CD4-positive, alpha-beta memory T cell (primary cell): Measurements from ENCODE around the gene GLIS1. TPM values are rescaled to one million over a fixed set of nuclear protein-coding genes. Genes with fewer than 3 reads are reported as not detected.

Experiments used
- CTCF ChIA-PET: fragments of 350-600 bp; sonication (Branson Sonifier 250); formaldehyde crosslinking; loops from one replicate; lab custom pipeline; 2021; ENCODE audit warnings: inconsistent platforms; ENCODE audit not compliant: partially characterized antibody; lab: Charles Lee
- POLR2A ChIA-PET: fragments of 350-600 bp; sonication (Branson Sonifier 250); formaldehyde crosslinking; loops from one replicate; lab custom pipeline; 2021; ENCODE audit not compliant: partially characterized antibody; lab: Charles Lee
- DNase-seq, 5 donors: peaks; one replicate each; pipeline versions ENCODE4 v3.0.0 to v3.0.0-alpha.2; 2020 to 2022; ENCODE audit warnings: mixed read lengths in 1 of 5
- H3K27ac ChIP-seq: one replicate; pipeline ENCODE4 v1.7.0; 2013; ENCODE audit warnings: low read depth, low read length
- H3K27me3 ChIP-seq: 2 replicates; pipeline ENCODE4 v1.7.0; 2013; ENCODE audit warnings: mild to moderate bottlenecking, low read length, moderate library complexity; ENCODE audit not compliant: insufficient read depth
- H3K36me3 ChIP-seq: 2 replicates; pipeline ENCODE4 v1.7.0; 2013; ENCODE audit warnings: mild to moderate bottlenecking, low read length, moderate library complexity; ENCODE audit not compliant: insufficient read depth
- H3K4me1 ChIP-seq: 2 replicates; pipeline ENCODE4 v1.7.0; 2013; ENCODE audit warnings: mild to moderate bottlenecking, low read length, moderate library complexity; ENCODE audit not compliant: insufficient read depth
- H3K4me3 ChIP-seq, 2 donors: one replicate each; pipeline ENCODE4 v1.7.0; 2013; ENCODE audit warnings: low read length in 2 of 2, mild to moderate bottlenecking in 1 of 2
- H3K9me3 ChIP-seq, 2 donors: one replicate each; pipeline ENCODE4 v1.7.0; 2013; ENCODE audit warnings: low read length in 2 of 2, control low read depth in 1 of 2; ENCODE audit not compliant: control insufficient read depth in 1 of 2
- H3K27ac Mint-ChIP-seq, 7 donors: one replicate each; pipeline ENCODE4 v1.8.0; 2020 to 2021; ENCODE audit warnings: mixed read lengths in 7 of 7, mild to moderate bottlenecking in 6 of 7, inconsistent platforms in 3 of 7, moderate library complexity in 3 of 7
- H3K27me3 Mint-ChIP-seq, 2 donors: one replicate each; pipeline ENCODE4 v1.8.0; 2020 to 2021; ENCODE audit warnings: mixed read lengths in 2 of 2
- H3K36me3 Mint-ChIP-seq, 2 donors: one replicate each; pipeline ENCODE4 v1.8.0; 2020 to 2021; ENCODE audit warnings: mixed read lengths in 2 of 2, inconsistent platforms in 1 of 2, mild to moderate bottlenecking in 1 of 2
- H3K4me1 Mint-ChIP-seq, 4 donors: one replicate each; pipeline ENCODE4 v1.8.0; 2020 to 2021; ENCODE audit warnings: mixed read lengths in 4 of 4, mild to moderate bottlenecking in 1 of 4
- H3K4me3 Mint-ChIP-seq, 8 donors: one replicate each; pipeline ENCODE4 v1.8.0; 2020 to 2021; ENCODE audit warnings: mixed read lengths in 8 of 8, mild to moderate bottlenecking in 7 of 8, moderate library complexity in 6 of 8, inconsistent platforms in 3 of 8
- H3K9me3 Mint-ChIP-seq, 8 donors: one replicate each; pipeline ENCODE4 v1.8.0; 2020 to 2021; ENCODE audit warnings: mixed read lengths in 8 of 8, mild to moderate bottlenecking in 5 of 8, inconsistent platforms in 3 of 8, moderate library complexity in 1 of 8
- intact Hi-C: fragments of 100-400 bp; cut with micrococcal nuclease; formaldehyde crosslinking; loops from one replicate; pipeline ENCODE4 v1.15.1; 2023
- polyA plus RNA-seq, 2 donors: library from polyadenylated mRNA; unstranded; fragments of 300-500 nt; fragmentation: Illumina TruSeq; gene quantifications; one replicate each; pipeline ENCODE4 v1.2.3, GENCODE V29; 2021
- total RNA-seq, 2 experiments: library from RNA; stranded (reverse); gene quantifications; one replicate each; pipeline ENCODE4 v1.2.3, GENCODE V29; 2021

GLIS1 gene
- total and polyA plus RNA-seq, 4 experiments from 2014 or later: not detected

DNA sequence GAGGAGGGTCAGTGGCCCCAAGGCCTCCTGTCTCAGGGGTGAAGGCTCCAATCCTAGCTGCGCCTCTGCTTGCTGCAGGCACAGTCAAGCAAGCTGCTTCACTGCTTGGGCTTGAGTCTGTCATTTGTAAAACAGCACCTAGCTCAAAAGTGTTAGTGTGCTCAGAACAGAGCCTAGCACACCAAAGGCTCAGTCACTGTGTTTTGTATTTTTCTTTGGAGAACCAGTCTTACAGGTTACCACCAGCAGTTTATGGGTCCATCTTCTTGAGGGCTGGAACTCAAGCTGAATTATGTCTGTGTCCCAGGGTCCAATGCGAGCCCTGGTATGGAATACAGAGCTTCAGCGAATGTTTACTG lies 166.2 kb downstream of the GLIS1 start:
- H3K27ac ChIP-seq: no peak overlapping the region
- H3K4me1 Mint-ChIP-seq: peaks cover 0 to 1% (median 0%) of the 10 kb centered on the region in 4 donors
- H3K4me3 ChIP-seq: no peak overlapping the region
- H3K27ac Mint-ChIP-seq: no peak overlapping the region
- peaks cover 0 to 4% of the 10 kb centered on the region in 2 donors for H3K27me3 Mint-ChIP-seq
- intact Hi-C loops: no loop called here
- ChIA-PET POLR2A (no interaction called here), CTCF (interaction anchor here (1.0 kb wide), 1 partner anchor 110 kb away, joined by 3 read pairs; no protein-coding TSS in a partner anchor)
- no peaks in the 10 kb centered on the region for H3K4me1 ChIP-seq
- no peak for DNase-seq
- H3K27me3 ChIP-seq: no peaks in the 10 kb centered on the region
- H3K36me3 ChIP-seq: no peaks in the 10 kb centered on the region
- H3K9me3 ChIP-seq: no peaks in the 10 kb centered on the region
- no peak overlapping the region for H3K4me3 Mint-ChIP-seq
- no peaks in the 10 kb centered on the region for H3K36me3 Mint-ChIP-seq
- peaks cover 0 to 4% (median 0%) of the 10 kb centered on the region in 8 donors for H3K9me3 Mint-ChIP-seq

DNA sequence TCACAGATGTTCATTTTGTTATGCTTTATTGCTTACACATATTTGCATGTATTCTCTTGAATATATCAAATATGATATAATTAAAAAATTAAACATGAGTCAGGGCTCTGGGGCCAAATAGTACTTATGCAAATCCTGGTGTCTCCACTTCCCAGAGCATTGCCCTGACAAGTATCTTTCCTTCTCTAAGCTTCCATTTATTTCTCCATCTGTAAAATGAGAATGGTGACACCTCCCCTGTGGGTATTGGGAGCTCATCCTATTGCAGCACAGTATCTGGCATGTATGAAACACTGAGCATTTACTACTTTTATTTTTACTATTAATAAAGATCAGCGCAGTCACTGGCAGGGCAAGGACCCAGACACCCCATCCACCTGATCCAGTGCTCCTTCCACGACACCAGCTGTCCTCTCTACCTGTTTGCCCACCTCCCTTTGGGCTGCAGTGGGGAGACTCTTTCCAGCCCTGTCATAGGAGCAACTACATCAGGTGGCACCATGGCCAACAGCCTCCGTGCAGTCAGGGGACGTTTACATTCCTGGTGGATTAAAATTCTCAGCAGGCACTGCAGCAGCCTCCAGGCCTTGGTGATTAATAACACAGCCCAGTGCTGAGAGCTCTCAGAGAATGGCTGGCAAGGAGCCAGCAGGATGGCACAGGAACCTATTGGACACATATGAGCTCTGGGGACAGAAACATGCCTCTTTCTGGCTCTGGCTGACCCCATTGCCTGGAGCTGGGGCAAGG lies 166.7 kb downstream of the GLIS1 start:
- Mint-ChIP-seq H3K4me1 (peaks cover 0 to 1% (median 0%) of the 10 kb centered on the region in 4 donors), H3K9me3 (peaks cover 0 to 5% (median 1%) of the 10 kb centered on the region in 8 donors), H3K4me3 (no peak overlapping the region), H3K27ac (peak overlapping the region in 1 of 7 donors; percentile 55), H3K36me3 (no peaks in the 10 kb centered on the region), H3K27me3 (peaks cover 0 to 4% of the 10 kb centered on the region in 2 donors)
- Histone ChIP-seq H3K27ac (no peak overlapping the region), H3K27me3 (no peaks in the 10 kb centered on the region), H3K36me3 (no peaks in the 10 kb centered on the region), H3K9me3 (no peaks in the 10 kb centered on the region), H3K4me3 (no peak overlapping the region), H3K4me1 (no peaks in the 10 kb centered on the region)
- ChIA-PET CTCF (interaction anchor here (1.0 kb wide), 1 partner anchor 110 kb away, joined by 3 read pairs; no protein-coding TSS in a partner anchor), POLR2A (no interaction called here)
- intact Hi-C loops: no loop called here
- no peak for DNase-seq

DNA sequence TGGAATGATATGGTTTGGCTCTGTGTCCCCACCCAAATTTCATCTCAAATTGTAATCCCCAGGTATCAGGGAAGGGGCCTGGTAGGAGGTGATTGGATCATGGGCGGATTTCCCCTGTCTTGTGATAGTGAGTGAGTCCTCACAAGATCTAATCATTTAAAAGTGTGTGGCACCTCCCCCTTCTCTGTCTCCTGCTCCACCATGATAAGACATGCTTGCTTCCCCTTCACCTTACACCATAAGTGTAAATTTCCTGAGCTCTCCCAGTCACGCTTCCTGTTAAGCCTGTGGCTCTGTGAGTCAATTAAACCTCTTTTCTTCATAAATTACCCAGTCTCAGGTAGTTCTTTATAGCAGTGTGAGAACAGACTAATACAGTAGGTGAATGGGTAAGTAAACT lies 170.4 kb downstream of the GLIS1 start:
- ChIA-PET POLR2A (no interaction called here), CTCF (no interaction called here)
- H3K4me1 Mint-ChIP-seq: no peaks in the 10 kb centered on the region
- Histone ChIP-seq H3K27me3 (no peaks in the 10 kb centered on the region), H3K9me3 (no peaks in the 10 kb centered on the region), H3K4me3 (no peak overlapping the region), H3K4me1 (no peaks in the 10 kb centered on the region), H3K27ac (no peak overlapping the region), H3K36me3 (no peaks in the 10 kb centered on the region)
- H3K4me3 Mint-ChIP-seq: no peak overlapping the region
- intact Hi-C loops: no loop called here
- DNase-seq: no peak
- no peak overlapping the region for H3K27ac Mint-ChIP-seq
- no peaks in the 10 kb centered on the region for H3K36me3 Mint-ChIP-seq
- H3K27me3 Mint-ChIP-seq: peaks cover 7 to 9% of the 10 kb centered on the region in 2 donors
- H3K9me3 Mint-ChIP-seq: peaks cover 0 to 12% (median 7%) of the 10 kb centered on the region in 8 donors

DNA sequence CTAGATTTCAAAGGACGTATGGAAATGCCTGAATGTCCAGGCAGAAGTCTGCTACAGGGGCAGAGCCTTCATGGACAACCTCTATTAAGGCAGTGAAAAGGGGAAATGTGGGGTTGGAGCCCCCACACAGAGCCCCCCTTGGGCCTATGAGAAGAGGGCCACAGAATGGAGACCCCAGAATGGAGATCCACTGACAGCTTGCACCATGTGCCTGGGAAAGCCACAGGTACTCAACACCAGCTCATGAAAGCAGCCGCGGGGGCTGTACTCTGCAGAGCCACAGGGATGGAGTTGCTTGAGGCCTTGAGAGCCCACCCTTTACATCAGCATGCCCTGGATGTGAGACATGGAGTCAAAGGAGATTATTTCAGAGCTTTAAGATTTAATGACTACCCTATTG lies 171.1 kb downstream of the GLIS1 start:
- Histone ChIP-seq H3K4me1 (no peaks in the 10 kb centered on the region), H3K27ac (no peak overlapping the region), H3K4me3 (no peak overlapping the region), H3K36me3 (no peaks in the 10 kb centered on the region), H3K9me3 (no peaks in the 10 kb centered on the region), H3K27me3 (peaks cover 3% of the 10 kb centered on the region)
- no peak overlapping the region for H3K4me3 Mint-ChIP-seq
- POLR2A ChIA-PET: no interaction called here
- DNase-seq: no peak
- intact Hi-C loops: no loop called here
- H3K27me3 Mint-ChIP-seq: peaks cover 7 to 9% of the 10 kb centered on the region in 2 donors
- CTCF ChIA-PET: no interaction called here
- H3K36me3 Mint-ChIP-seq: no peaks in the 10 kb centered on the region
- peaks cover 0 to 12% (median 7%) of the 10 kb centered on the region in 8 donors for H3K9me3 Mint-ChIP-seq
- H3K27ac Mint-ChIP-seq: no peak overlapping the region
- H3K4me1 Mint-ChIP-seq: peaks cover 0 to under 1% (median 0%) of the 10 kb centered on the region in 4 donors

DNA sequence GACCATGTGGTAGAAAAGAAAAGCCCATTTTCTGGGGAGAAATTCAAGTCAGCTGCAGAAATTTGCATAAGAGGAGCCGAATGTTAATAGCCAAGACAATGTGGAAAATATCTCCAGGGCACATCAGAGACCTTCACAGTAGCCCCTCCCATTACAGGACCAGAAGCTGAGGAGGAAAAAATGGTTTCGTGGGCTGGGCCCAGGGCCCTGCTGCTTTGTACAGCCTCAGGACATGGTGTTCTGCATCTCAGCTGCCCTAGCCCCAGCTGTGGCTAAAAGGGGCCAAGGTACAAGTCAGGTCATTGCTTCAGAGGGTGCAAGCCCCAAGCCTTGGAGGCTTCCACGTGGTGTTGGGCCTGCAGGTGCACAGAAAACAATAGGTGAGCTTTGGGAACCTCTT lies 171.5 kb downstream of the GLIS1 start:
- peaks cover 0 to 12% (median 7%) of the 10 kb centered on the region in 8 donors for H3K9me3 Mint-ChIP-seq
- CTCF ChIA-PET: no interaction called here
- no peak overlapping the region for H3K27ac ChIP-seq
- no peaks in the 10 kb centered on the region for H3K36me3 ChIP-seq
- POLR2A ChIA-PET: no interaction called here
- H3K4me3 Mint-ChIP-seq: no peak overlapping the region
- DNase-seq: no peak
- H3K36me3 Mint-ChIP-seq: no peaks in the 10 kb centered on the region
- peaks cover 8 to 13% of the 10 kb centered on the region in 2 donors for H3K27me3 Mint-ChIP-seq
- H3K4me1 Mint-ChIP-seq: peaks cover 0 to 5% (median 2%) of the 10 kb centered on the region in 4 donors
- no peak overlapping the region for H3K27ac Mint-ChIP-seq
- intact Hi-C loops: no loop called here
- H3K27me3 ChIP-seq: peaks cover 3% of the 10 kb centered on the region
- no peaks in the 10 kb centered on the region for H3K9me3 ChIP-seq
- H3K4me1 ChIP-seq: no peaks in the 10 kb centered on the region
- H3K4me3 ChIP-seq: no peak overlapping the region

DNA sequence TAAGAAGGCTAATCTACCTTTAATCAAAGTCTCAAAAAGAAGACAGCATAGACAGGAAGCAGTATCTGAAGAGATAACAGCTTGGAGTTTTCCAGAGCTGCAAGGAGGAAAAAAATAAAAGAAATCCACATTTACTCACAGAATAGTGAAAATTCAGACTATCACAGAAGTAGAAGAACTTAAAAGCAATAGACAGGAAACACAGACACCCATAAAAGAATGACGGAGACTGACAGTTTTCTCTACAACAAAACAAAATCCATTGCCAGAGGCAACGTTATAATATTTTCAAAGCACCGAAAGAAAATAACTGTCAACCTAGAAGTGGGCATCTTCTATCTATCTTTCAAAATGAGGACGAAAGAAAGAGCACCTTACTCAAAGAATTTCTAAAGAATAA lies 175.4 kb downstream of the GLIS1 start:
- peaks cover 6 to 12% (median 7%) of the 10 kb centered on the region in 4 donors for H3K4me1 Mint-ChIP-seq
- intact Hi-C loops: no loop called here
- Histone ChIP-seq H3K36me3 (no peaks in the 10 kb centered on the region), H3K4me3 (no peak overlapping the region), H3K27me3 (peaks cover 3% of the 10 kb centered on the region), H3K27ac (no peak overlapping the region), H3K4me1 (no peaks in the 10 kb centered on the region), H3K9me3 (no peaks in the 10 kb centered on the region)
- no peak overlapping the region for H3K4me3 Mint-ChIP-seq
- ChIA-PET POLR2A (no interaction called here), CTCF (no interaction called here)
- H3K9me3 Mint-ChIP-seq: peaks cover 0 to 11% (median 6%) of the 10 kb centered on the region in 8 donors
- H3K36me3 Mint-ChIP-seq: no peaks in the 10 kb centered on the region
- no peak overlapping the region for H3K27ac Mint-ChIP-seq
- no peak for DNase-seq
- H3K27me3 Mint-ChIP-seq: peaks cover 15 to 20% of the 10 kb centered on the region in 2 donors

DNA sequence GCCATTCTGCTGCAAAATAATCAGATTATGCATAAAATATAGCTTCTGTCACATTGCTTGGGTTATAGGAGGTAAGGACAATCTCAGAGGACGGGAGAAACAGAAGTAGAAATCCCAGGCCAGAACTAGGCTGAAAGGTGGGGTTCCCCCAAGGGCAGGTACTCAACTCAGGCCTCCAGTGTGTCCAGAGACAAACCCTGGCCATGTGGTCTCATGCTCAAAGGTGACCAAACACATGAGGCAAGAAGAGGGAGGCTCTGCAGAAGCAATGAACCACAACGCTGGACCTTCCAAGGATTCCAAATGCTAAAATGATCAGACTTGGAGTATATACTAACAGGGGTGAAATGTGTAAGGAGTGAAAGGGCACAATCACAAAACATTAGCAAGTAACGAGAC lies 176.0 kb downstream of the GLIS1 start:
- Histone ChIP-seq H3K4me1 (no peaks in the 10 kb centered on the region), H3K27ac (no peak overlapping the region), H3K9me3 (no peaks in the 10 kb centered on the region), H3K27me3 (peaks cover 3% of the 10 kb centered on the region), H3K36me3 (no peaks in the 10 kb centered on the region), H3K4me3 (no peak overlapping the region)
- peaks cover 15 to 19% of the 10 kb centered on the region in 2 donors for H3K27me3 Mint-ChIP-seq
- no peak for DNase-seq
- intact Hi-C loops: no loop called here
- H3K4me1 Mint-ChIP-seq: peaks cover 6 to 12% (median 7%) of the 10 kb centered on the region in 4 donors
- H3K27ac Mint-ChIP-seq: no peak overlapping the region
- peaks cover 0 to 11% (median 6%) of the 10 kb centered on the region in 8 donors for H3K9me3 Mint-ChIP-seq
- ChIA-PET CTCF (no interaction called here), POLR2A (no interaction called here)
- no peak overlapping the region for H3K4me3 Mint-ChIP-seq
- no peaks in the 10 kb centered on the region for H3K36me3 Mint-ChIP-seq
